Spleen (tissue), 11 donors: ENCODE measurements around the gene SHOC2. TPM values are rescaled to one million over a fixed set of nuclear protein-coding genes. Genes with fewer than 3 reads are reported as not detected.
A peak's percentile ranks its signal among the peaks of the same experiment; 100 is the strongest.

Experiments used
- DNase-seq: peaks from one replicate; pipeline ENCODE4 v3.0.0-alpha.2; 2020
- H3K27ac ChIP-seq, 8 donors: fragments of 200-600 bp; sonication (generic) in 7 of 8; 1 replicate in 4 of 8; 2 replicates in 4 of 8; pipeline versions ENCODE4 v1.5.0 to v1.8.0; 2016 to 2021; ENCODE audit warnings: inconsistent platforms in 4 of 8, mild to moderate bottlenecking in 4 of 8, moderate library complexity in 1 of 8
- H3K27me3 ChIP-seq, 7 donors: fragments of 200-600 bp; sonication (generic) in 6 of 7; replicated peaks in 1 of 7; 1 replicate in 4 of 7; 2 replicates in 3 of 7; pipeline versions ENCODE4 v1.5.0 to v1.8.0; 2016 to 2021; ENCODE audit warnings: inconsistent platforms in 3 of 7, mild to moderate bottlenecking in 1 of 7
- H3K36me3 ChIP-seq, 6 donors: fragments of 200-600 bp; sonication (generic) in 5 of 6; 1 replicate in 4 of 6; 2 replicates in 2 of 6; pipeline versions ENCODE4 v1.5.0 to v1.8.0; 2016 to 2021; ENCODE audit warnings: inconsistent platforms in 2 of 6
- H3K4me1 ChIP-seq, 6 donors: fragments of 200-600 bp; sonication (generic) in 5 of 6; 1 replicate in 3 of 6; 2 replicates in 3 of 6; pipeline versions ENCODE4 v1.5.0 to v1.8.0; 2016 to 2021; ENCODE audit warnings: inconsistent platforms in 3 of 6
- H3K4me3 ChIP-seq, 8 donors: fragments of 200-600 bp; sonication (generic) in 7 of 8; 1 replicate in 4 of 8; 2 replicates in 4 of 8; pipeline versions ENCODE4 v1.5.0 to v1.8.0; 2016 to 2021; ENCODE audit warnings: inconsistent platforms in 4 of 8, mild to moderate bottlenecking in 4 of 8, moderate library complexity in 2 of 8
- H3K9me3 ChIP-seq, 8 donors: fragments of 200-600 bp; sonication (generic) in 7 of 8; 1 replicate in 4 of 8; 2 replicates in 4 of 8; pipeline versions ENCODE4 v1.5.0 to v1.8.0; 2016 to 2021; ENCODE audit warnings: inconsistent platforms in 4 of 8
- POLR2A ChIP-seq, 3 donors: fragments of 450-650 bp; IDR thresholded peaks; one replicate each; pipeline ENCODE4 v1.5.1; 2017; ENCODE audit warnings: antibody characterized with exemption in 3 of 3, mild to moderate bottlenecking in 1 of 3
- POLR2AphosphoS5 ChIP-seq, 3 donors: sonication (generic); formaldehyde crosslinking; IDR thresholded peaks; one replicate each; pipeline ENCODE4 v1.5.1; 2017; ENCODE audit warnings: antibody characterized with exemption in 3 of 3
- WGBS, 5 donors: extraction: QIAGEN DNeasy Blood & Tissue Kit in 3 of 5; methylation state at CpG; one replicate each; pipeline versions ENCODE4 v1.1.5 to v1.1.7; 2013 to 2018; 5-methylcytosine and 5-hydroxymethylcytosine counted together
- intact Hi-C: fragments of 100-400 bp; cut with DNase I; formaldehyde crosslinking; loops from one replicate; pipeline ENCODE4 v1.15.0; 2023; ENCODE audit warnings: low total_unique reads
- polyA plus RNA-seq, 3 donors: library from polyadenylated mRNA; stranded (reverse); fragments of 200-250 nt; gene quantifications; one replicate each; pipeline ENCODE4 v1.2.1, GENCODE V29; 2013
- total RNA-seq, 7 donors: library from RNA; depleted of rRNA in 3 of 7; stranded (reverse); fragments of >200 nt in 3 of 7; fragmentation: NEBNext Ultra II Directional in 4 of 7; extraction: Animal tissue kit (Norgen Biotek cat#: 25700) in 4 of 7; gene quantifications; one replicate each; pipeline versions ENCODE4 v1.1.0 to v1.2.1, GENCODE V29; 2016 to 2021
- TF ChIP-seq, protein P1 (sequence below), 11 experiments: fragments of 200-600 bp in 7 of 11; fragments of 450-650 bp in 4 of 11; sonication (generic) in 4 of 11; IDR thresholded peaks in 8 of 11; conservative IDR thresholded peaks in 3 of 11; 1 replicate in 7 of 11; 2 replicates in 4 of 11; pipeline versions ENCODE4 v1.4.0 to v1.8.0; 2016 to 2021; ENCODE audit warnings: antibody characterized with exemption in 11 of 11, inconsistent platforms in 4 of 11, mild to moderate bottlenecking in 1 of 11
- donor health status: healthy with polysubstance abuse.
- donor health status: DM: no; HTN: no; CAD: no; lungs with moderate emphysema.
- donor health status: DM: no; HTN: no; CAD: no.
- donor health status: Bipolar disorder and iron deficiency.
- donor health status: healthy.
- donor health status: DM: no; HTN: no; CAD: no.
- donor health status: DM: yes; HTN: yes; CAD: no.

The SHOC2 gene
- total and polyA plus RNA-seq, 10 donors = 17.6 to 80.4 (median 64.6) TPM

DNA sequence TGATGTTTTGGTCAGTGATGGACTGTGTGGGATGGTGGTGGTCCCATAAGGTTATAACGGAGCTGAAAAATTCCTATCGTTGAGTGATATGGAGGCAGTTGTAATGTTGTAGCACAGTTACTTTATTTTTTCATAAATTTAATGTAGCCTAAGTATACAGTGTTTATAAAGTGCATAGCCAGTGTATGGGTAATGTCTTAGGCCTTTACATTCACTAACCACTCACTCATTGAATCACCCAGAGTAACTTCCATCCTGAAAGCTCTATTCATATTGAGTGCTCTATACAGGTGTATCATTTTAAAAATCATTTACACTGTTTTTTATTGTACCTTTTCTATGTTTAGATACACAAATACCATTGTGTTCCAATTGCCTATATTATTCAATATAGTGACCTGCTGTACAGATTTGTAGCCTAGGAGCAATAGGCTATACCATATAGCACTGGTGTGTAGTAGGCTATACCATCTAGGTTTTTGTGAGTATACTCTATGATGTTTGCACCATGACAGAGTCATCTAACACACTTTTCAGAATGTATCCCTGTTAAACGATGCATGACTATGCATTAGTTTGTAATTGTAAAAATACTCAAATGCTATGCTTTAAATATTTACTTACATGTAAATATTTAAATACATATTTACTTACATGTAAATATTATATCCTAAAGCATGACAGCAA is 26.7 kb upstream of the SHOC2 start:
- Histone ChIP-seq H3K9me3 (no peaks in the 10 kb centered on the region), H3K27ac (no peak overlapping the region), H3K4me3 (no peak overlapping the region), H3K27me3 (no peaks in the 10 kb centered on the region), H3K36me3 (peaks cover 0 to 99% (median 66%) of the 10 kb centered on the region in 6 donors), H3K4me1 (peaks cover 0 to 92% (median 35%) of the 10 kb centered on the region in 6 donors)
- 92 to 95% (median 94%) methylated on average over 3 of the region's 3 CpGs for WGBS, 5 donors
- intact Hi-C loops = loop anchor here (5.0 kb wide), 2 partner anchors 90 to 145 kb away; no protein-coding TSS in a partner anchor
- TF ChIP-seq, protein P1, sequence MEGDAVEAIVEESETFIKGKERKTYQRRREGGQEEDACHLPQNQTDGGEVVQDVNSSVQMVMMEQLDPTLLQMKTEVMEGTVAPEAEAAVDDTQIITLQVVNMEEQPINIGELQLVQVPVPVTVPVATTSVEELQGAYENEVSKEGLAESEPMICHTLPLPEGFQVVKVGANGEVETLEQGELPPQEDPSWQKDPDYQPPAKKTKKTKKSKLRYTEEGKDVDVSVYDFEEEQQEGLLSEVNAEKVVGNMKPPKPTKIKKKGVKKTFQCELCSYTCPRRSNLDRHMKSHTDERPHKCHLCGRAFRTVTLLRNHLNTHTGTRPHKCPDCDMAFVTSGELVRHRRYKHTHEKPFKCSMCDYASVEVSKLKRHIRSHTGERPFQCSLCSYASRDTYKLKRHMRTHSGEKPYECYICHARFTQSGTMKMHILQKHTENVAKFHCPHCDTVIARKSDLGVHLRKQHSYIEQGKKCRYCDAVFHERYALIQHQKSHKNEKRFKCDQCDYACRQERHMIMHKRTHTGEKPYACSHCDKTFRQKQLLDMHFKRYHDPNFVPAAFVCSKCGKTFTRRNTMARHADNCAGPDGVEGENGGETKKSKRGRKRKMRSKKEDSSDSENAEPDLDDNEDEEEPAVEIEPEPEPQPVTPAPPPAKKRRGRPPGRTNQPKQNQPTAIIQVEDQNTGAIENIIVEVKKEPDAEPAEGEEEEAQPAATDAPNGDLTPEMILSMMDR (IDR thresholded peaks at IDR 0.05 in 8 of 11, conservative IDR thresholded peaks at IDR 0.05 in 3 of 11) = no peak
- TF ChIP-seq POLR2AphosphoS5 (IDR thresholded peaks at IDR 0.05) (no peak), POLR2A (IDR thresholded peaks at IDR 0.05) (no peak)
- DNase-seq = no peak

DNA sequence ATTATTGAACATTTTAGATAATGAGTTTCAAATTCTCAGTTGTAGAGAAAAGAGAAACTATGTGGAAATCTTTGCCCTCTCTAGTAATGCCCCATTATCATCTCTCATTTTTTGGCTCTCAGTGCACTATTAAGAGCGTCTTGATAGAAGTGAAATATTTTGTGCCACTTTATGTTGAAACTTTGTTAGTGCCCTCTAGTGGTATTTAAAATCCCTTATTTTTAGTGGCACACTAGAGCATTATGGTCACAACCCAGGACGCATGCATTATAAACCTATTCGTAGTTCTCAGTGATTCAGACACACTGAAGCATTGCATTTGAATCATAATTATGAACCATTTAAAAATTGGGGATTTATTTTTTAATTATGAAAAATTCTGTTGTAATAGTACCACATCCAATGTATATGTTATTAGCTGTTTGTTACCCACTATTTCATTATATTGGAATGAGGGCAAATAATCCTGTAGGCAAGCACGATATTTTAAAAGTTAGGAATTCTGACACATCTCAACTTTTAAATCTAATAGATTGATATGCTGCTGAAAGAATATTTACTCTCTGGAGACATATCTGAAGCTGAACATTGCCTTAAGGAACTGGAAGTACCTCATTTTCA is 25.7 kb upstream of the SHOC2 start:
- Histone ChIP-seq H3K4me1 (peaks cover 0 to 87% (median 35%) of the 10 kb centered on the region in 6 donors), H3K27me3 (no peaks in the 10 kb centered on the region), H3K36me3 (peaks cover 0 to 99% (median 69%) of the 10 kb centered on the region in 6 donors), H3K4me3 (no peak overlapping the region), H3K9me3 (no peaks in the 10 kb centered on the region), H3K27ac (peak overlapping the region in 1 of 8 donors; percentile 5)
- TF ChIP-seq, protein P1 (IDR thresholded peaks at IDR 0.05 in 8 of 11, conservative IDR thresholded peaks at IDR 0.05 in 3 of 11) = peak in 10 of 11 experiments; percentile 36 to 76 (median 66)
- TF ChIP-seq POLR2AphosphoS5 (IDR thresholded peaks at IDR 0.05) = no peak
- no peak for DNase-seq
- WGBS, 5 donors = 35 to 47% (median 38%) methylated on average over 4 of the region's 4 CpGs
- intact Hi-C loops = loop anchor here (5.0 kb wide), 2 partner anchors 91 to 146 kb away; no protein-coding TSS in a partner anchor

DNA sequence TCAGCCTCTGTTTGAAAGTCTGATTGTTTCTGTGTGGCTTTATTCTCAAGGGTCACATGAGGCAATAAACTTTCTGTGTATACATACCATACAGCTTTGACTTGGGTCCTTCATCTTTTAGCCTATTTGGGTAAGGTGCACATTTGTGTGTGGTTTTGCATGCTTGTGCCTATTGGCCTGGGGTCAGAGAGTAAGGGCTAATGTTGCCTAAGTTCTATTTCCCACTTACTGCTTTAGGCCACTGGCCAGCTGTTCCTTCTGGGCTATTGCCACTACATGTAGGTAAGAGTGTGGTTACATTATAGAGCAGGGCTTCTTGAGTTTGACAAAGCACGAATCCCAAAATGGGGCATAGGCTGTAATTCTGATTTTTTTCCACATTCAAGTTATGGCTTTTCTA is 22.2 kb upstream of the SHOC2 start:
- 91 to 100% (median 96%) methylated on average over 1 of the region's 1 CpG for WGBS, 5 donors
- H3K4me3 ChIP-seq = no peak overlapping the region
- H3K27me3 ChIP-seq = no peaks in the 10 kb centered on the region
- peaks cover 0 to 99% (median 69%) of the 10 kb centered on the region in 6 donors for H3K36me3 ChIP-seq
- no peaks in the 10 kb centered on the region for H3K9me3 ChIP-seq
- no peak for DNase-seq
- no peak for TF ChIP-seq POLR2A (IDR thresholded peaks at IDR 0.05)
- TF ChIP-seq POLR2AphosphoS5 (IDR thresholded peaks at IDR 0.05) = peak in 1 of 3 donors; percentile 32
- intact Hi-C loops = no loop called here
- H3K4me1 ChIP-seq = peaks cover 0 to 65% (median 32%) of the 10 kb centered on the region in 6 donors
- H3K27ac ChIP-seq = no peak overlapping the region

DNA sequence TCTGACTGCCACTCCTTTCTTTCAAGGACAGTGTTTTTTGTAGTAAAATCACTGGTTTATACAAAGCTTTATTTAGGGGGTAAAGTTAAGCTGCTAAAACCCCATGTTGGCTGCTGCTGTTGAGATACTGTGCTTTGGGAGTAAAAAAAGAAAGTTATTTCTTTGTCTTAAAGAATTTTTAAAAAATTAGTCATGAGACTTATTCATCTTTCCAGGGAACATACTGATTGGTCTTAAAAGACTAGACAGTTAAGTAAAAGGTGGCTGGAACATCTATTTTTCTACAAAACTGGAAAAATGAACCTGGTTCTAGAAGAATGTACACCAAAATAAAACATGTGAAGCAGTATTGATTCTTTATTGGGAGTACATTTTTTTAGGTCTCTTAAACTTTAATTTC is 21.0 kb upstream of the SHOC2 start:
- TF ChIP-seq, protein P1 (IDR thresholded peaks at IDR 0.05 in 8 of 11, conservative IDR thresholded peaks at IDR 0.05 in 3 of 11) = no peak
- TF ChIP-seq POLR2AphosphoS5 (IDR thresholded peaks at IDR 0.05) (no peak), POLR2A (IDR thresholded peaks at IDR 0.05) (no peak)
- Histone ChIP-seq H3K4me1 (peaks cover 0 to 56% (median 24%) of the 10 kb centered on the region in 6 donors), H3K36me3 (peaks cover 0 to 99% (median 64%) of the 10 kb centered on the region in 6 donors), H3K27me3 (no peaks in the 10 kb centered on the region), H3K27ac (no peak overlapping the region), H3K9me3 (no peaks in the 10 kb centered on the region), H3K4me3 (no peak overlapping the region)
- intact Hi-C loops = no loop called here
- DNase-seq = no peak
